ENCODE measurements around the gene MIPOL1. TPM values are rescaled to one million over a fixed set of nuclear protein-coding genes. Genes with fewer than 3 reads are reported as not detected.
A peak's percentile ranks its signal among the peaks of the same experiment; 100 is the strongest.
"Not testable (repeated sequence)": the region's sequence is repeated elsewhere in the genome, so short reads cannot be mapped to it uniquely, and the experiment has no call there.

MIPOL1 gene
- total RNA-seq, 4 donors from 2014 or later, result 17.0 to 43.4 (median 30.2) TPM

- H3K9me3 ChIP-seq, result no peaks in the 10 kb centered on the region
- 56 to 68% methylated on average over 5 of the region's 5 CpGs for WGBS, 2 donors
- TF ChIP-seq, protein P1, sequence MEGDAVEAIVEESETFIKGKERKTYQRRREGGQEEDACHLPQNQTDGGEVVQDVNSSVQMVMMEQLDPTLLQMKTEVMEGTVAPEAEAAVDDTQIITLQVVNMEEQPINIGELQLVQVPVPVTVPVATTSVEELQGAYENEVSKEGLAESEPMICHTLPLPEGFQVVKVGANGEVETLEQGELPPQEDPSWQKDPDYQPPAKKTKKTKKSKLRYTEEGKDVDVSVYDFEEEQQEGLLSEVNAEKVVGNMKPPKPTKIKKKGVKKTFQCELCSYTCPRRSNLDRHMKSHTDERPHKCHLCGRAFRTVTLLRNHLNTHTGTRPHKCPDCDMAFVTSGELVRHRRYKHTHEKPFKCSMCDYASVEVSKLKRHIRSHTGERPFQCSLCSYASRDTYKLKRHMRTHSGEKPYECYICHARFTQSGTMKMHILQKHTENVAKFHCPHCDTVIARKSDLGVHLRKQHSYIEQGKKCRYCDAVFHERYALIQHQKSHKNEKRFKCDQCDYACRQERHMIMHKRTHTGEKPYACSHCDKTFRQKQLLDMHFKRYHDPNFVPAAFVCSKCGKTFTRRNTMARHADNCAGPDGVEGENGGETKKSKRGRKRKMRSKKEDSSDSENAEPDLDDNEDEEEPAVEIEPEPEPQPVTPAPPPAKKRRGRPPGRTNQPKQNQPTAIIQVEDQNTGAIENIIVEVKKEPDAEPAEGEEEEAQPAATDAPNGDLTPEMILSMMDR (IDR thresholded peaks at IDR 0.05), result no peak
- TF ChIP-seq POLR2A (IDR thresholded peaks at IDR 0.05), result no peak
- peak overlapping the region in 2 of 3 donors; percentile 79 to 87 for H3K4me3 ChIP-seq (replicated peaks in 1 of 3)
- intact Hi-C loops (cut with DNase I), result no loop called here
- DNase-seq, result no peak
- H3K4me1 ChIP-seq, result peaks cover 0 to 8% of the 10 kb centered on the region in 2 donors
- H3K27me3 ChIP-seq, result no peaks in the 10 kb centered on the region
- H3K36me3 ChIP-seq, result no peaks in the 10 kb centered on the region
- peak overlapping the region in 1 of 3 donors; percentile 82 for H3K27ac ChIP-seq
Measured at GRCh38 chr14:37172936-37173614, 24.7 kb upstream of the MIPOL1 start.

DNA sequence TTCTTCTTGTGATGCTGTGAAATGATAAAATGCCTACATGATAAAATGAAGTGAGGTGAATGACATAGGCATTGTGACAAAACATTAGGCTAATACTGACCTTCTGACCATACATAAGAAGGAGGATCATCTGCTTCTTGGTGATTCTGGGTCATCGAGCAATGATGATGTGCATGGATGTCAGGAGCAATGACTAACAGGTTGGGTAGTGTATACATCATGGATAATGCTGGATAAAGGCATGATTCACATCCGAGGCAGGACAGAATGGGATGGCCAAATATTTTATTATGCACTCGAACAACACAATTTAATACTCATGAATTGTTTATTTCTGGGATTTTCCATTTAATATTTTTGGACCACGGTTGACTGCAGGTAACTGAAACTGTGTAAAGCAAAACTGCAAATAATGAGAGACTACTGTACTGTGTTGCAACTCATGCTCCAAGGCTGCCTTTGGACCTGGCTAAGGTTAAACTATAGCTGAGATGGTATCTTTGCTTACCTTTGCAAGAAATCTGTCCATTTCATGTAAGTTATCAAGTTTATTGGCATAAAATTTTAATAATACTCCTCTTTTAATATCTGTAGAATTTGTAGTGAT, 17.7 kb upstream of the MIPOL1 start:
- Histone ChIP-seq H3K4me3 (replicated peaks in 1 of 3) (no peak overlapping the region), H3K27me3 (no peaks in the 10 kb centered on the region), H3K36me3 (no peaks in the 10 kb centered on the region), H3K9me3 (no peaks in the 10 kb centered on the region), H3K4me1 (no peaks in the 10 kb centered on the region), H3K27ac (no peak overlapping the region)
- intact Hi-C loops (cut with DNase I), result no loop called here
- DNase-seq, result no peak
- TF ChIP-seq POLR2A (IDR thresholded peaks at IDR 0.05), result no peak
- TF ChIP-seq, protein P1 (IDR thresholded peaks at IDR 0.05), result no peak
- WGBS, 2 donors, result 89 to 93% methylated on average over 4 of the region's 4 CpGs

DNA sequence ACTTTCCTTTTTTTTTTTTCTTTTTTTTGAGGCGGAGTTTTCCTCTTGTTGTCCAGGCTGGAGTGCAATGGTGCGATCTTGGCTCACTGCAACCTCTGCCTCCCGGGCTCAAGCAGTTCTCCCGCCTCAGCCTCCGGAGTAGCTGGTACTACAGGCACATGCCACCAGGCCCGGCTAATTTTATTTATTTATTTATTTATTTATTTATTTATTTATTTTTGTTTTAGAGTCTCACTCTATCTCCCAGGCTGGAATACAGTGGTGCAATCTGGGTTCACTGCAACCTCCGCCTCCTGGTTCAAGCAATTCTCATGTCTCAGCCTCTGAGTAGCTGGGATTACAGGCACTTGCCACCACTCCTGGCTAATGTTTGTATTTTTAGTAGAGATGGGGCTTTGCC, 16.9 kb upstream of the MIPOL1 start:
- H3K4me1 ChIP-seq; H3K27me3 ChIP-seq; intact Hi-C loops (cut with DNase I); DNase-seq; H3K4me3 ChIP-seq (replicated peaks in 1 of 3); H3K36me3 ChIP-seq; H3K9me3 ChIP-seq; H3K27ac ChIP-seq: not testable (repeated sequence)
- 91 to 97% methylated on average over 7 of the region's 7 CpGs for WGBS, 2 donors

- no peak for TF ChIP-seq POLR2A (IDR thresholded peaks at IDR 0.05)
- TF ChIP-seq, protein P1 (IDR thresholded peaks at IDR 0.05), result no peak
- no peak for DNase-seq
- H3K4me1 ChIP-seq, result no peaks in the 10 kb centered on the region
- no peaks in the 10 kb centered on the region for H3K27me3 ChIP-seq
- H3K4me3 ChIP-seq (replicated peaks in 1 of 3), result no peak overlapping the region
- WGBS, 2 donors, result 89 to 91% methylated on average over 6 of the region's 6 CpGs
- intact Hi-C loops (cut with DNase I), result no loop called here
- no peaks in the 10 kb centered on the region for H3K9me3 ChIP-seq
- no peak overlapping the region for H3K27ac ChIP-seq
- H3K36me3 ChIP-seq, result no peaks in the 10 kb centered on the region
Measured at GRCh38 chr14:37181441-37181840, 16.3 kb upstream of the MIPOL1 start.

DNA sequence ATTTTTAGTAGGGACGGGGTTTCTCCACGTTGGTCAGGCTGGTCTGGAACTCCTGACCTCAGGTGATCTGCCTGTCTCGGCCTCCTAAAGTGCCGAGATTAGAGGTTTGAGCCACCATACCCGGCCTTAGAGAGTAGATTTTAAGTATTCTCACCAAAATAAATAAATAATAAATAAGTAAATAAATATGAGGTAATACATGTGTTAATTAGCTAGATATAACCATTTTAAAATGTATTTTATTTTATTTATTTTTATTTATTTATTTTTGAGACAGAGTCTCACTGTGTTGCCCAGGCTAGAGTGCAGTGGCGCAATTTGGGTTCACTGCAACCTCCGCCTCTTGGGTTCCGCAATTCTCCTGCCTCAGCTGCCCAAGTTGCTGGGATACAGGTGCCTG, 13.2 kb upstream of the MIPOL1 start:
- intact Hi-C loops (cut with DNase I), result not testable (repeated sequence)
- WGBS, 2 donors, result 85 to 91% methylated on average over 8 of the region's 8 CpGs

DNA sequence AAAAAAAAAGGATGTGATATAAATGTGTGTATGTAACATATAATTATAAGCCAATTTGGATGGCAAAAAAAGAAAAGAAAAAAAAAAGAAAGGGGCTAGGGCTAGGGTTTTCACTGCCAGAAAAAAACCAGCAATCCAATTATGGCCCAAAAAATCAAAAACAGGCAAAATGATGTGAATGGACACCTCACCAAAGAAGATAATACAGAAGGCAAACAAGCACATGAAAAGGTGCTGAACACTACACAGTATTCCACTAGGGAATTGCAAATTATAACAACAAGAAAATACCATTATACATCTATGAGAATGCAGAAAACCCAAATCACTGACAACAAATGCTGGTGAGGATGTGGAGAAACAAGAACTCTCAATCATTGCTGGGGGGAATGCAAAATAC, 12.1 kb upstream of the MIPOL1 start:
- TF ChIP-seq, protein P1 (IDR thresholded peaks at IDR 0.05), result no peak
- TF ChIP-seq POLR2A (IDR thresholded peaks at IDR 0.05), result no peak
- H3K27me3 ChIP-seq, result no peaks in the 10 kb centered on the region
- intact Hi-C loops (cut with DNase I), result no loop called here
- H3K4me1 ChIP-seq, result no peaks in the 10 kb centered on the region
- H3K27ac ChIP-seq, result no peak overlapping the region
- DNase-seq, result no peak
- H3K9me3 ChIP-seq, result no peaks in the 10 kb centered on the region
- H3K36me3 ChIP-seq, result no peaks in the 10 kb centered on the region
- H3K4me3 ChIP-seq (replicated peaks in 1 of 3), result no peak overlapping the region

More for the DNA sequence above, 13.2 kb upstream of the MIPOL1 start:
- H3K9me3 ChIP-seq; H3K27me3 ChIP-seq; H3K27ac ChIP-seq; H3K4me3 ChIP-seq (replicated peaks in 1 of 3); DNase-seq; H3K36me3 ChIP-seq; H3K4me1 ChIP-seq: not testable (repeated sequence)
